Liver (tissue), 9 donors: Measurements from ENCODE around the gene RBM47. TPM values are rescaled to one million over a fixed set of nuclear protein-coding genes. Genes with fewer than 3 reads are reported as not detected.

ENCODE experiments used
- DNase-seq: peaks from one replicate; pipeline ENCODE4 v3.0.0-alpha.2; 2017; ENCODE audit warnings: low spot score
- H3K27ac ChIP-seq, 2 donors: one replicate each; pipeline ENCODE4 v1.7.0; 2013; ENCODE audit warnings: inconsistent platforms in 2 of 2, low read length in 2 of 2, control low read depth in 1 of 2, low read depth in 1 of 2, mild to moderate bottlenecking in 1 of 2
- H3K27me3 ChIP-seq, 4 donors: one replicate each; pipeline versions ENCODE4 v1.6.1 to v1.7.0; 2013; ENCODE audit warnings: low read length in 3 of 4, inconsistent platforms in 1 of 4, mild to moderate bottlenecking in 1 of 4, moderate library complexity in 1 of 4; ENCODE audit not compliant: control insufficient read depth in 4 of 4, insufficient read depth in 4 of 4
- H3K36me3 ChIP-seq, 4 donors: one replicate each; pipeline versions ENCODE4 v1.6.1 to v1.7.0; 2013; ENCODE audit warnings: low read length in 3 of 4, mild to moderate bottlenecking in 3 of 4, low read depth in 1 of 4, moderate library complexity in 1 of 4; ENCODE audit not compliant: control insufficient read depth in 4 of 4, insufficient read depth in 3 of 4
- H3K4me1 ChIP-seq, 4 donors: one replicate each; pipeline versions ENCODE4 v1.6.1 to v1.7.0; 2013; ENCODE audit warnings: low read length in 3 of 4, mild to moderate bottlenecking in 3 of 4, moderate library complexity in 1 of 4; ENCODE audit not compliant: control insufficient read depth in 4 of 4, insufficient read depth in 4 of 4
- H3K4me3 ChIP-seq, 3 donors: one replicate each; pipeline versions ENCODE4 v1.6.1 to v1.7.0; 2013; ENCODE audit warnings: low read length in 3 of 3, control low read depth in 1 of 3, low read depth in 1 of 3, mild to moderate bottlenecking in 1 of 3
- H3K9ac ChIP-seq, 2 donors: one replicate each; pipeline ENCODE4 v1.7.0; 2013; ENCODE audit warnings: low read length in 2 of 2, mild to moderate bottlenecking in 2 of 2, moderate library complexity in 2 of 2, control low read depth in 1 of 2, low read depth in 1 of 2
- H3K9me3 ChIP-seq, 4 donors: one replicate each; pipeline versions ENCODE4 v1.6.1 to v1.7.0; 2013; ENCODE audit warnings: low read length in 3 of 4; ENCODE audit not compliant: control insufficient read depth in 4 of 4
- EGR1 ChIP-seq, 2 donors: IDR thresholded peaks; 2 replicates each; pipeline ENCODE4 v1.6.1; 2016 to 2018; ENCODE audit warnings: antibody characterized with exemption in 2 of 2, low read depth in 2 of 2
- FOXA1 ChIP-seq: IDR thresholded peaks from 2 replicates; pipeline ENCODE4 v1.6.1; 2016; ENCODE audit warnings: antibody characterized with exemption
- FOXA2 ChIP-seq: IDR thresholded peaks from 2 replicates; pipeline ENCODE4 v1.6.1; 2016; ENCODE audit warnings: antibody characterized with exemption
- GABPA ChIP-seq, 2 donors: IDR thresholded peaks in 1 of 2; conservative IDR thresholded peaks in 1 of 2; 2 replicates each; pipeline ENCODE4 v1.6.1; 2016; ENCODE audit warnings: antibody characterized with exemption in 2 of 2, mild to moderate bottlenecking in 1 of 2, moderate library complexity in 1 of 2
- HNF4A ChIP-seq, 2 donors: conservative IDR thresholded peaks; 2 replicates each; pipeline ENCODE4 v1.6.1; 2016; ENCODE audit warnings: antibody characterized with exemption in 2 of 2, mild to moderate bottlenecking in 2 of 2
- HNF4G ChIP-seq: IDR thresholded peaks from 2 replicates; pipeline ENCODE4 v1.6.1; 2016; ENCODE audit warnings: antibody characterized with exemption
- JUND ChIP-seq, 2 donors: IDR thresholded peaks; 2 replicates each; pipeline ENCODE4 v1.6.1; 2016; ENCODE audit warnings: antibody characterized with exemption in 2 of 2
- NR2F2 ChIP-seq: IDR thresholded peaks from 2 replicates; pipeline ENCODE4 v1.6.1; 2016; ENCODE audit warnings: antibody characterized with exemption
- RAD21 ChIP-seq, 2 donors: IDR thresholded peaks; 2 replicates each; pipeline ENCODE4 v1.6.1; 2016; ENCODE audit warnings: antibody characterized with exemption in 2 of 2, mild to moderate bottlenecking in 2 of 2
- RXRA ChIP-seq, 2 donors: IDR thresholded peaks; 2 replicates each; pipeline ENCODE4 v1.6.1; 2017 to 2018; ENCODE audit warnings: antibody characterized with exemption in 2 of 2, mild to moderate bottlenecking in 1 of 2
- SP1 ChIP-seq: IDR thresholded peaks from 2 replicates; pipeline ENCODE4 v1.6.1; 2018; ENCODE audit warnings: antibody characterized with exemption, mild to moderate bottlenecking
- TAF1 ChIP-seq: conservative IDR thresholded peaks from 2 replicates; pipeline ENCODE4 v1.6.1; 2016; ENCODE audit warnings: antibody characterized with exemption, mild to moderate bottlenecking
- YY1 ChIP-seq: IDR thresholded peaks from 2 replicates; pipeline ENCODE4 v1.6.1; 2016; ENCODE audit warnings: antibody characterized with exemption, mild to moderate bottlenecking
- WGBS: extraction: QIAGEN DNeasy Blood & Tissue Kit; methylation state at CpG from one replicate; pipeline ENCODE4 v1.1.7; 2013; 5-methylcytosine and 5-hydroxymethylcytosine counted together
- polyA plus RNA-seq, 2 donors: library from polyadenylated mRNA; stranded (reverse) in 1 of 2; unstranded in 1 of 2; fragments of 200-250 nt in 1 of 2; fragments of >200 nt in 1 of 2; fragmentation: Nextera tagmentation in 1 of 2; extraction: Ambion mirVana in 1 of 2; gene quantifications; one replicate each; pipeline versions ENCODE4 v1.2.1 to v1.2.3, GENCODE V29; 2013 to 2015
- total RNA-seq, 2 donors: library from RNA; depleted of rRNA; stranded (reverse); fragments of >200 nt; gene quantifications; one replicate each; pipeline ENCODE4 v1.2.3, GENCODE V29; 2014
- TF ChIP-seq, protein P1 (sequence below): IDR thresholded peaks from 2 replicates; pipeline ENCODE4 v1.6.1; 2016; ENCODE audit warnings: antibody characterized with exemption, mild to moderate bottlenecking
- TF ChIP-seq, protein P2 (sequence below): IDR thresholded peaks from 2 replicates; pipeline ENCODE4 v1.6.1; 2016; ENCODE audit warnings: antibody characterized with exemption
- TF ChIP-seq, protein P3 (sequence below): IDR thresholded peaks from 2 replicates; pipeline ENCODE4 v1.6.1; 2016; ENCODE audit warnings: antibody characterized with exemption
- TF ChIP-seq, protein P4 (sequence below): fragments of 150-350 bp; IDR thresholded peaks from 2 replicates; pipeline ENCODE4 v1.5.1; 2017; ENCODE audit warnings: improper control_type of control experiment, low read depth, low read length; ENCODE audit not compliant: missing input control
- TF ChIP-seq, protein P5 (sequence below): IDR thresholded peaks from 2 replicates; pipeline ENCODE4 v1.6.1; 2016; ENCODE audit warnings: antibody characterized with exemption
- donor health status: healthy.
- donor health status: healthy.
- donor health status: healthy.
- donor health status: healthy.
- donor health status: healthy.

RBM47 gene
- total and polyA plus RNA-seq, 4 donors: 16.5 to 81.2 (median 24.7) TPM

DNA sequence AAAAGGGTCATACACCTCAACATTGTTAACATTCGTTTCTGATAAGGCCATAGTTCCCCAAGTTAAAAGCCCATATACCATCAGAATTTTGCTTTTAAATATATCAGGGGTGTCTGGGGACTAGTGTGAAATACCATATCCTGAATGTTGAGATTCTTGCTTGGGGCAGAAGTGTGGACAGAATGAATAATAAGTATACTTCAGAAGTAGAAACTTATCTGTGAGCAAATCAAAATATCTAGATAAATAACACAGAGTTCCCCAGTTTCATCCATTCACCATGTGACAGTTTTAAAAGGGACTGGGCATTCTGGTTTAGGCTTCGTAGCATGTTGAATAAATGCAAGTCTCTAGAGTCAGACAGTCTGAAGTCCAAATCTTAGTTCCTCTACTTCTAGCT is 184.0 kb downstream of the RBM47 start:
- Histone ChIP-seq H3K4me3 (no peak overlapping the region), H3K27ac (peak overlapping the region; percentile 17 to 26), H3K9me3 (no peaks in the 10 kb centered on the region), H3K36me3 (peaks cover 0 to 10% (median 4%) of the 10 kb centered on the region in 4 donors), H3K4me1 (peaks cover 10 to 56% (median 41%) of the 10 kb centered on the region in 4 donors), H3K9ac (no peak overlapping the region), H3K27me3 (no peaks in the 10 kb centered on the region)
- TF ChIP-seq, protein P1, sequence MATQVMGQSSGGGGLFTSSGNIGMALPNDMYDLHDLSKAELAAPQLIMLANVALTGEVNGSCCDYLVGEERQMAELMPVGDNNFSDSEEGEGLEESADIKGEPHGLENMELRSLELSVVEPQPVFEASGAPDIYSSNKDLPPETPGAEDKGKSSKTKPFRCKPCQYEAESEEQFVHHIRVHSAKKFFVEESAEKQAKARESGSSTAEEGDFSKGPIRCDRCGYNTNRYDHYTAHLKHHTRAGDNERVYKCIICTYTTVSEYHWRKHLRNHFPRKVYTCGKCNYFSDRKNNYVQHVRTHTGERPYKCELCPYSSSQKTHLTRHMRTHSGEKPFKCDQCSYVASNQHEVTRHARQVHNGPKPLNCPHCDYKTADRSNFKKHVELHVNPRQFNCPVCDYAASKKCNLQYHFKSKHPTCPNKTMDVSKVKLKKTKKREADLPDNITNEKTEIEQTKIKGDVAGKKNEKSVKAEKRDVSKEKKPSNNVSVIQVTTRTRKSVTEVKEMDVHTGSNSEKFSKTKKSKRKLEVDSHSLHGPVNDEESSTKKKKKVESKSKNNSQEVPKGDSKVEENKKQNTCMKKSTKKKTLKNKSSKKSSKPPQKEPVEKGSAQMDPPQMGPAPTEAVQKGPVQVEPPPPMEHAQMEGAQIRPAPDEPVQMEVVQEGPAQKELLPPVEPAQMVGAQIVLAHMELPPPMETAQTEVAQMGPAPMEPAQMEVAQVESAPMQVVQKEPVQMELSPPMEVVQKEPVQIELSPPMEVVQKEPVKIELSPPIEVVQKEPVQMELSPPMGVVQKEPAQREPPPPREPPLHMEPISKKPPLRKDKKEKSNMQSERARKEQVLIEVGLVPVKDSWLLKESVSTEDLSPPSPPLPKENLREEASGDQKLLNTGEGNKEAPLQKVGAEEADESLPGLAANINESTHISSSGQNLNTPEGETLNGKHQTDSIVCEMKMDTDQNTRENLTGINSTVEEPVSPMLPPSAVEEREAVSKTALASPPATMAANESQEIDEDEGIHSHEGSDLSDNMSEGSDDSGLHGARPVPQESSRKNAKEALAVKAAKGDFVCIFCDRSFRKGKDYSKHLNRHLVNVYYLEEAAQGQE: no peak
- TF ChIP-seq HNF4G (no peak), HNF4A (conservative IDR thresholded peaks at IDR 0.05) (no peak)
- TF ChIP-seq, protein P2, sequence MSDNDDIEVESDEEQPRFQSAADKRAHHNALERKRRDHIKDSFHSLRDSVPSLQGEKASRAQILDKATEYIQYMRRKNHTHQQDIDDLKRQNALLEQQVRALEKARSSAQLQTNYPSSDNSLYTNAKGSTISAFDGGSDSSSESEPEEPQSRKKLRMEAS: no peak
- 45% methylated on average over 2 of the region's 2 CpGs for WGBS
- DNase-seq: no peak

DNA sequence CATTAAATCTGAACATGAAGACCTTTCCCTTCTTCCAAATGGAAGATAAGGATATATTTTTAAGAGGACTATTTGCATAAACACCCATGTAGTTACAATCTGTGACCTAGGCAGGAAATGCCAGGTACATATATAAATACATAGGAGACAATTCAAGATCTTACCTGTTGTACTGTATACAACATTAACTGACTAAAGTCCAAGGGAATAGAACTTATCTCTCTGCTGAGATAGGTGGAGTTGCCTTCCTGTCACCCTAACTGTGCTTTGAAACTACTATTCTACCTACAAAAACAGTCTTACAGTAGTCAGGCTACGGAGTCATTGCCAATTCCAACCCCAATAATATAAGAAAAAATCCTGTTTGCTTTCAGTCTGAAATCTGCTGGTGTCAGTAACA is 188.2 kb downstream of the RBM47 start:
- Histone ChIP-seq H3K27ac (peak overlapping the region; percentile 28 to 43), H3K27me3 (no peaks in the 10 kb centered on the region), H3K36me3 (peaks cover 9 to 20% (median 16%) of the 10 kb centered on the region in 4 donors), H3K9ac (peak overlapping the region in 1 of 2 donors; percentile 62), H3K4me3 (no peak overlapping the region), H3K4me1 (peaks cover 4 to 34% (median 20%) of the 10 kb centered on the region in 4 donors), H3K9me3 (no peaks in the 10 kb centered on the region)
- TF ChIP-seq SP1 (no peak), JUND (IDR thresholded peaks at IDR 0.05) (no peak), TAF1 (no peak), HNF4G (no peak), RXRA (IDR thresholded peaks at IDR 0.05) (no peak), RAD21 (IDR thresholded peaks at IDR 0.05) (no peak), NR2F2 (no peak), YY1 (no peak), FOXA2 (no peak), EGR1 (IDR thresholded peaks at IDR 0.05; ENCODE audit: low read depth in 2 of 2) (no peak), HNF4A (conservative IDR thresholded peaks at IDR 0.05) (no peak), FOXA1 (no peak), GABPA (IDR thresholded peaks at IDR 0.05 in 1 of 2, conservative IDR thresholded peaks at IDR 0.05 in 1 of 2) (no peak)
- TF ChIP-seq, protein P3, sequence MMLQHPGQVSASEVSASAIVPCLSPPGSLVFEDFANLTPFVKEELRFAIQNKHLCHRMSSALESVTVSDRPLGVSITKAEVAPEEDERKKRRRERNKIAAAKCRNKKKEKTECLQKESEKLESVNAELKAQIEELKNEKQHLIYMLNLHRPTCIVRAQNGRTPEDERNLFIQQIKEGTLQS: no peak
- TF ChIP-seq, protein P4, sequence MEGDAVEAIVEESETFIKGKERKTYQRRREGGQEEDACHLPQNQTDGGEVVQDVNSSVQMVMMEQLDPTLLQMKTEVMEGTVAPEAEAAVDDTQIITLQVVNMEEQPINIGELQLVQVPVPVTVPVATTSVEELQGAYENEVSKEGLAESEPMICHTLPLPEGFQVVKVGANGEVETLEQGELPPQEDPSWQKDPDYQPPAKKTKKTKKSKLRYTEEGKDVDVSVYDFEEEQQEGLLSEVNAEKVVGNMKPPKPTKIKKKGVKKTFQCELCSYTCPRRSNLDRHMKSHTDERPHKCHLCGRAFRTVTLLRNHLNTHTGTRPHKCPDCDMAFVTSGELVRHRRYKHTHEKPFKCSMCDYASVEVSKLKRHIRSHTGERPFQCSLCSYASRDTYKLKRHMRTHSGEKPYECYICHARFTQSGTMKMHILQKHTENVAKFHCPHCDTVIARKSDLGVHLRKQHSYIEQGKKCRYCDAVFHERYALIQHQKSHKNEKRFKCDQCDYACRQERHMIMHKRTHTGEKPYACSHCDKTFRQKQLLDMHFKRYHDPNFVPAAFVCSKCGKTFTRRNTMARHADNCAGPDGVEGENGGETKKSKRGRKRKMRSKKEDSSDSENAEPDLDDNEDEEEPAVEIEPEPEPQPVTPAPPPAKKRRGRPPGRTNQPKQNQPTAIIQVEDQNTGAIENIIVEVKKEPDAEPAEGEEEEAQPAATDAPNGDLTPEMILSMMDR: no peak
- TF ChIP-seq, protein P1: no peak
- TF ChIP-seq, protein P2: no peak
- TF ChIP-seq, protein P5, sequence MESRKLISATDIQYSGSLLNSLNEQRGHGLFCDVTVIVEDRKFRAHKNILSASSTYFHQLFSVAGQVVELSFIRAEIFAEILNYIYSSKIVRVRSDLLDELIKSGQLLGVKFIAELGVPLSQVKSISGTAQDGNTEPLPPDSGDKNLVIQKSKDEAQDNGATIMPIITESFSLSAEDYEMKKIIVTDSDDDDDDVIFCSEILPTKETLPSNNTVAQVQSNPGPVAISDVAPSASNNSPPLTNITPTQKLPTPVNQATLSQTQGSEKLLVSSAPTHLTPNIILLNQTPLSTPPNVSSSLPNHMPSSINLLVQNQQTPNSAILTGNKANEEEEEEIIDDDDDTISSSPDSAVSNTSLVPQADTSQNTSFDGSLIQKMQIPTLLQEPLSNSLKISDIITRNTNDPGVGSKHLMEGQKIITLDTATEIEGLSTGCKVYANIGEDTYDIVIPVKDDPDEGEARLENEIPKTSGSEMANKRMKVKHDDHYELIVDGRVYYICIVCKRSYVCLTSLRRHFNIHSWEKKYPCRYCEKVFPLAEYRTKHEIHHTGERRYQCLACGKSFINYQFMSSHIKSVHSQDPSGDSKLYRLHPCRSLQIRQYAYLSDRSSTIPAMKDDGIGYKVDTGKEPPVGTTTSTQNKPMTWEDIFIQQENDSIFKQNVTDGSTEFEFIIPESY: no peak
- WGBS: 34% methylated on average over 1 of the region's 1 CpG
- no peak for DNase-seq
